ENCODE measurements around the gene KCNQ4.

Gene KCNQ4

DNA sequence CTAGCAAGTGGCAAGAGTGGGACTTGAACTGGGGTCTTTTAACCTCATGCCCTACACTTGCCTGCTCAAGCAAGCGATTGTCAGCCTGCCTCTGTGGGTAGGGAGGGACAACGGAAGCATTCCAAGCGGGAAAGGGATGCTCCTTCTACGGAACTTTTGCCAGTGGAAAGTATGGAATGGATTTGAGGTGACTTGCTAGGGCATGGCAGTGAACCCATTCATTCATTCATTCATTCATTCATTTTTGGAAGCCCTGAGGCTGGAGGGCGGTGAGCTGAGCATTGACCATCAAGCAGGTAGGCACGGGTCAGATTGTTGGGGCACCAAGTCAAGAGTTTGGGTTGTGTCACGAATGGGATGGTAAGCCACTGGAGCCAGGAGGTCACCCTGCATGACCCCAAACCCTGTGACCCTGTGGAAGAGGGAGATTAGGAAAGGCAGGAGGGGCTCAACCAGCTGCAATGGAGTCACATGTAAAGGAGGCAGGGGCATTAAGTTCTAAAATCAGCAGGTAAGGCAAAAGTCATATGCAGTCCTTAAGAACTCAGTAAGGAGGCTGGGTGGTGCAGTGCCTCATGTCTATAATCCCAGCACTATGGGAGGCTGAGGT lies 90.4 kb downstream of the KCNQ4 start:
- H3K4me3 ChIP-seq (ENCODE audit: low read length in 2 of 2) = no peak overlapping the region
- no peak overlapping the region for H2AFZ ChIP-seq (ENCODE audit: low read length)
- no peak overlapping the region for H3K4me2 ChIP-seq (ENCODE audit: insufficient read depth, low read length, poor library complexity, severe bottlenecking)
- peaks cover 0 to 4% of the 10 kb centered on the region in 2 donors for H3K4me1 ChIP-seq (ENCODE audit: control insufficient read depth in 2 of 2, insufficient read depth in 1 of 2, low read depth in 1 of 2, low read length in 2 of 2)
- H4K8ac ChIP-seq (ENCODE audit: low read depth, low read length) = no peak overlapping the region
- no peak overlapping the region for H2BK120ac ChIP-seq (ENCODE audit: low read depth, low read length)
- no peak overlapping the region for H2AK5ac ChIP-seq (ENCODE audit: low read depth, low read length)
- H3K14ac ChIP-seq (ENCODE audit: low read length) = no peak overlapping the region
- no peak overlapping the region for H3K23ac ChIP-seq (ENCODE audit: low read depth, low read length, poor library complexity)
- H4K91ac ChIP-seq (ENCODE audit: low read depth, low read length, poor library complexity) = no peak overlapping the region
- no peak for DNase-seq (ENCODE audit: low spot score)
- H3K4ac ChIP-seq (ENCODE audit: low read length) = no peak overlapping the region
- H3K79me1 ChIP-seq (ENCODE audit: low read depth, low read length) = no peaks in the 10 kb centered on the region
- H2BK12ac ChIP-seq (ENCODE audit: low read length) = no peak overlapping the region
- H2BK15ac ChIP-seq (ENCODE audit: low read length) = no peak overlapping the region
- H3K27ac ChIP-seq (replicated peaks; ENCODE audit: low read length) = no peak overlapping the region
- H3K27me3 ChIP-seq (ENCODE audit: control insufficient read depth in 3 of 3, insufficient read depth in 3 of 3, low read depth in 1 of 3, low read length in 3 of 3) = peaks cover 0 to 4% (median 0%) of the 10 kb centered on the region in 3 experiments
- WGBS, 2 donors (ENCODE audit: extremely low coverage in 2 of 2, insufficient read length in 2 of 2, insufficient replicate concordance in 1 of 2) = no CpG with 5 or more reads among the region's 7 CpGs
- H3K18ac ChIP-seq (ENCODE audit: low read length) = no peak overlapping the region
- peaks cover 0 to 2% of the 10 kb centered on the region in 2 donors for H3K9me3 ChIP-seq (replicated peaks in 1 of 2; ENCODE audit: control insufficient read depth in 2 of 2, insufficient read depth in 1 of 2, low read depth in 1 of 2, low read length in 2 of 2)
- H3K36me3 ChIP-seq (replicated peaks in 1 of 2; ENCODE audit: control insufficient read depth in 2 of 2, insufficient read depth in 2 of 2, low read length in 2 of 2) = no peaks in the 10 kb centered on the region
- H3K9ac ChIP-seq (ENCODE audit: low read depth, low read length, poor library complexity) = no peak overlapping the region
- no peak overlapping the region for H2BK5ac ChIP-seq (ENCODE audit: low read length)

DNA sequence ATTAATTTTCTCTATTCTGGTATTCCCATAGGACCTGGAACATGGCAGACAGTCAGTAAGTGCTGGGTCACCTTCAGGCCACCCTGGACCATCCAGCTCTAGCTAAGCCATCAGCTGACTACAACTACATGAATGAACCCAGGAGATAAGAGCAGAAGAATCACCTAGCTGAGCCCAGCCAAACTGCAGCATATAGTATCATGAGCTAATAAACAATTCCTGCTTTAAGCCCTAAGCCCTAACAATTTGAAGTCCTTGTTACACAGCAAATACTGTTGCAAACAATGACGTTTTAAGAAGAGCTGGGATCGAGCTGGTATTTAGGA lies 92.8 kb downstream of the KCNQ4 start:
- Histone ChIP-seq H2BK5ac (ENCODE audit: low read length) (no peak overlapping the region), H4K8ac (ENCODE audit: low read depth, low read length) (no peak overlapping the region), H3K9me3 (replicated peaks in 1 of 2; ENCODE audit: control insufficient read depth in 2 of 2, insufficient read depth in 1 of 2, low read depth in 1 of 2, low read length in 2 of 2) (peaks cover 0 to 2% of the 10 kb centered on the region in 2 donors), H2AFZ (ENCODE audit: low read length) (no peak overlapping the region), H3K4me2 (ENCODE audit: insufficient read depth, low read length, poor library complexity, severe bottlenecking) (no peak overlapping the region), H3K4ac (ENCODE audit: low read length) (no peak overlapping the region), H2AK5ac (ENCODE audit: low read depth, low read length) (no peak overlapping the region), H3K23ac (ENCODE audit: low read depth, low read length, poor library complexity) (no peak overlapping the region), H3K27me3 (ENCODE audit: control insufficient read depth in 3 of 3, insufficient read depth in 3 of 3, low read depth in 1 of 3, low read length in 3 of 3) (no peaks in the 10 kb centered on the region), H2BK120ac (ENCODE audit: low read depth, low read length) (no peak overlapping the region), H2BK15ac (ENCODE audit: low read length) (no peak overlapping the region), H3K14ac (ENCODE audit: low read length) (no peak overlapping the region), H3K9ac (ENCODE audit: low read depth, low read length, poor library complexity) (no peak overlapping the region), H3K4me3 (ENCODE audit: low read length in 2 of 2) (no peak overlapping the region), H3K27ac (replicated peaks; ENCODE audit: low read length) (no peak overlapping the region), H2BK12ac (ENCODE audit: low read length) (no peak overlapping the region), H3K36me3 (replicated peaks in 1 of 2; ENCODE audit: control insufficient read depth in 2 of 2, insufficient read depth in 2 of 2, low read length in 2 of 2) (no peaks in the 10 kb centered on the region), H3K79me1 (ENCODE audit: low read depth, low read length) (no peaks in the 10 kb centered on the region), H3K4me1 (ENCODE audit: control insufficient read depth in 2 of 2, insufficient read depth in 1 of 2, low read depth in 1 of 2, low read length in 2 of 2) (peaks cover 3 to 8% of the 10 kb centered on the region in 2 donors), H3K18ac (ENCODE audit: low read length) (no peak overlapping the region), H4K91ac (ENCODE audit: low read depth, low read length, poor library complexity) (no peak overlapping the region)
- no CpG with 5 or more reads among the region's 2 CpGs for WGBS, 2 donors (ENCODE audit: extremely low coverage in 2 of 2, insufficient read length in 2 of 2, insufficient replicate concordance in 1 of 2)
- no peak for DNase-seq (ENCODE audit: low spot score)

- H3K18ac ChIP-seq (ENCODE audit: low read length) = no peak overlapping the region
- H3K27me3 ChIP-seq (ENCODE audit: control insufficient read depth in 3 of 3, insufficient read depth in 3 of 3, low read depth in 1 of 3, low read length in 3 of 3) = no peaks in the 10 kb centered on the region
- no peak overlapping the region for H2BK5ac ChIP-seq (ENCODE audit: low read length)
- H3K27ac ChIP-seq (replicated peaks; ENCODE audit: low read length) = no peak overlapping the region
- no peak overlapping the region for H2BK12ac ChIP-seq (ENCODE audit: low read length)
- no peak overlapping the region for H3K4me2 ChIP-seq (ENCODE audit: insufficient read depth, low read length, poor library complexity, severe bottlenecking)
- no peak overlapping the region for H4K8ac ChIP-seq (ENCODE audit: low read depth, low read length)
- no CpG with 5 or more reads among the region's 1 CpG for WGBS, 2 donors (ENCODE audit: extremely low coverage in 2 of 2, insufficient read length in 2 of 2, insufficient replicate concordance in 1 of 2)
- H3K36me3 ChIP-seq (replicated peaks in 1 of 2; ENCODE audit: control insufficient read depth in 2 of 2, insufficient read depth in 2 of 2, low read length in 2 of 2) = no peaks in the 10 kb centered on the region
- no peak for DNase-seq (ENCODE audit: low spot score)
- H3K9me3 ChIP-seq (replicated peaks in 1 of 2; ENCODE audit: control insufficient read depth in 2 of 2, insufficient read depth in 1 of 2, low read depth in 1 of 2, low read length in 2 of 2) = peaks cover 0 to 2% of the 10 kb centered on the region in 2 donors
- no peak overlapping the region for H2BK120ac ChIP-seq (ENCODE audit: low read depth, low read length)
- no peak overlapping the region for H3K4ac ChIP-seq (ENCODE audit: low read length)
- no peaks in the 10 kb centered on the region for H3K79me1 ChIP-seq (ENCODE audit: low read depth, low read length)
- no peak overlapping the region for H3K14ac ChIP-seq (ENCODE audit: low read length)
- H2AFZ ChIP-seq (ENCODE audit: low read length) = no peak overlapping the region
- H3K9ac ChIP-seq (ENCODE audit: low read depth, low read length, poor library complexity) = no peak overlapping the region
- H2BK15ac ChIP-seq (ENCODE audit: low read length) = no peak overlapping the region
- H2AK5ac ChIP-seq (ENCODE audit: low read depth, low read length) = no peak overlapping the region
- no peak overlapping the region for H3K4me3 ChIP-seq (ENCODE audit: low read length in 2 of 2)
- H4K91ac ChIP-seq (ENCODE audit: low read depth, low read length, poor library complexity) = no peak overlapping the region
- H3K23ac ChIP-seq (ENCODE audit: low read depth, low read length, poor library complexity) = no peak overlapping the region
- H3K4me1 ChIP-seq (ENCODE audit: control insufficient read depth in 2 of 2, insufficient read depth in 1 of 2, low read depth in 1 of 2, low read length in 2 of 2) = peaks cover 3 to 8% of the 10 kb centered on the region in 2 donors
These were observed 93.3 kb downstream of the KCNQ4 start for GRCh38 chr1:40876891-40877290.

DNA sequence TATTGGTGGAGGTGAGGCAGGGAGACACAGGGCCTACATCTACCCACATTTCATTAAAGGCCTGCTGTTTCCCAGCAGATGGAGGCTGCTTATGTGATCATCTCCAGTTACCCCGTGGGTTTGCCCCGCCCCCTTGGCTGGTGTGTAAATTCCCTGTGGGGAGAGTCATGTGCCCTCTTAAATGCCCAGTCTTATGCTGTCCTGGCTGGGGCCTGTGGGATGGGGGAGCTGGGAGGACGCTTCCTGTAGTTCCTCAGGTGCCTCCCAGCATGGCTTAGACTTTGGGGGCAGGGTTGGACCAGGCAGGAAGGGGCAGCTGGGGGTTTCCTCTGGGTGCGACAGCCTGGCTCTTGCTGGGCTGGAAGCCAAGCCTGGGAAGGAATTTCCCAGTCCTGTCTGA lies 94.1 kb downstream of the KCNQ4 start:
- peaks cover 0 to 2% of the 10 kb centered on the region in 2 donors for H3K9me3 ChIP-seq (replicated peaks in 1 of 2; ENCODE audit: control insufficient read depth in 2 of 2, insufficient read depth in 1 of 2, low read depth in 1 of 2, low read length in 2 of 2)
- no CpG with 5 or more reads among the region's 4 CpGs for WGBS, 2 donors (ENCODE audit: extremely low coverage in 2 of 2, insufficient read length in 2 of 2, insufficient replicate concordance in 1 of 2)
- no peak overlapping the region for H2BK5ac ChIP-seq (ENCODE audit: low read length)
- peak overlapping the region; percentile 29 for H2AFZ ChIP-seq (ENCODE audit: low read length)
- no peak overlapping the region for H3K23ac ChIP-seq (ENCODE audit: low read depth, low read length, poor library complexity)
- no peak overlapping the region for H4K8ac ChIP-seq (ENCODE audit: low read depth, low read length)
- no peak overlapping the region for H3K14ac ChIP-seq (ENCODE audit: low read length)
- H3K27ac ChIP-seq (replicated peaks; ENCODE audit: low read length) = no peak overlapping the region
- H2AK5ac ChIP-seq (ENCODE audit: low read depth, low read length) = no peak overlapping the region
- no peak overlapping the region for H2BK12ac ChIP-seq (ENCODE audit: low read length)
- no peak overlapping the region for H2BK15ac ChIP-seq (ENCODE audit: low read length)
- peaks cover 1% of the 10 kb centered on the region for H3K79me1 ChIP-seq (ENCODE audit: low read depth, low read length)
- H3K4ac ChIP-seq (ENCODE audit: low read length) = no peak overlapping the region
- no peak overlapping the region for H3K4me3 ChIP-seq (ENCODE audit: low read length in 2 of 2)
- no peak overlapping the region for H3K9ac ChIP-seq (ENCODE audit: low read depth, low read length, poor library complexity)
- no peak overlapping the region for H4K91ac ChIP-seq (ENCODE audit: low read depth, low read length, poor library complexity)
- H3K18ac ChIP-seq (ENCODE audit: low read length) = no peak overlapping the region
- no peaks in the 10 kb centered on the region for H3K27me3 ChIP-seq (ENCODE audit: control insufficient read depth in 3 of 3, insufficient read depth in 3 of 3, low read depth in 1 of 3, low read length in 3 of 3)
- H2BK120ac ChIP-seq (ENCODE audit: low read depth, low read length) = no peak overlapping the region
- H3K4me2 ChIP-seq (ENCODE audit: insufficient read depth, low read length, poor library complexity, severe bottlenecking) = no peak overlapping the region
- H3K4me1 ChIP-seq (ENCODE audit: control insufficient read depth in 2 of 2, insufficient read depth in 1 of 2, low read depth in 1 of 2, low read length in 2 of 2) = peaks cover 3 to 8% of the 10 kb centered on the region in 2 donors
- no peaks in the 10 kb centered on the region for H3K36me3 ChIP-seq (replicated peaks in 1 of 2; ENCODE audit: control insufficient read depth in 2 of 2, insufficient read depth in 2 of 2, low read length in 2 of 2)
- no peak for DNase-seq (ENCODE audit: low spot score)

All from neuronal stem cell (in vitro differentiated cells).